Calu3 (cell line): Measurements from ENCODE around the gene SBF2. TPM values are rescaled to one million over a fixed set of nuclear protein-coding genes. Genes with fewer than 3 reads are reported as not detected.

Experiments
- BruUV-seq: library from RNA; stranded (reverse); fragments of 400-500 nt; replicated peaks from 2 replicates; lab custom pipeline; 2021; lab: Mats Ljungman, UMichigan
- CTCF ChIA-PET: fragments of 300-600 bp; sonication (Branson Sonifier 250); formaldehyde crosslinking; loops from one replicate; lab custom pipeline; 2022; ENCODE audit warnings: antibody characterized with exemption; lab: Charles Lee
- DNase-seq: peaks from one replicate; pipeline ENCODE4 v3.0.0; 2022
- H3K27ac Mint-ChIP-seq: one replicate; pipeline ENCODE4 v1.8.0; 2022; ENCODE audit warnings: mixed read lengths; ENCODE audit not compliant: unreplicated experiment
- H3K27me3 Mint-ChIP-seq: one replicate; pipeline ENCODE4 v1.8.0; 2022; ENCODE audit warnings: mixed read lengths; ENCODE audit not compliant: unreplicated experiment
- H3K36me3 Mint-ChIP-seq: one replicate; pipeline ENCODE4 v1.8.0; 2022; ENCODE audit warnings: mild to moderate bottlenecking, moderate library complexity, mixed read lengths; ENCODE audit not compliant: insufficient read depth, unreplicated experiment
- H3K4me1 Mint-ChIP-seq: one replicate; pipeline ENCODE4 v1.8.0; 2022; ENCODE audit warnings: mild to moderate bottlenecking, low read depth, mixed read lengths; ENCODE audit not compliant: unreplicated experiment
- H3K4me3 Mint-ChIP-seq: one replicate; pipeline ENCODE4 v1.8.0; 2022; ENCODE audit warnings: mild to moderate bottlenecking, low read depth, moderate library complexity, mixed read lengths; ENCODE audit not compliant: unreplicated experiment
- H3K9me3 Mint-ChIP-seq: one replicate; pipeline ENCODE4 v1.8.0; 2022; ENCODE audit warnings: low read depth, mixed read lengths; ENCODE audit not compliant: unreplicated experiment
- CTCF ChIP-seq: fragments of 200-600 bp; IDR thresholded peaks from one replicate; pipeline ENCODE4 v1.8.0; 2022; ENCODE audit warnings: antibody characterized with exemption; ENCODE audit not compliant: unreplicated experiment
- intact Hi-C: fragments of 100-400 bp; cut with micrococcal nuclease; formaldehyde crosslinking; loops from one replicate; pipeline ENCODE4 v1.10.0; 2022; ENCODE audit not compliant: unreplicated experiment
- total RNA-seq: library from RNA; stranded (reverse); gene quantifications from 2 replicates; pipeline ENCODE4 v1.2.3, GENCODE V29; 2022

The SBF2 gene
- total RNA-seq, 1 experiment from 2014 or later = 39.0 TPM

- Mint-ChIP-seq H3K27me3 (no peaks in the 10 kb centered on the region), H3K4me3 (no peak overlapping the region), H3K4me1 (no peaks in the 10 kb centered on the region), H3K27ac (no peak overlapping the region), H3K36me3 (no peaks in the 10 kb centered on the region), H3K9me3 (no peaks in the 10 kb centered on the region)
- CTCF ChIA-PET = no interaction called here
- no TSS peak for BruUV-seq
- no peak for DNase-seq
- TF ChIP-seq CTCF = no peak
- intact Hi-C loops = no loop called here
Observed at GRCh38 chr11:9953994-9954626, 339.9 kb downstream of the SBF2 start.

- H3K4me1 Mint-ChIP-seq = no peaks in the 10 kb centered on the region
- CTCF ChIA-PET = no interaction called here
Observed at GRCh38 chr11:9952511-9953196, 341.4 kb downstream of the SBF2 start.

GRCh38 chr11:9951807-9952206, 342.2 kb downstream of the SBF2 start:
- no peaks in the 10 kb centered on the region for H3K4me1 Mint-ChIP-seq
- H3K27ac Mint-ChIP-seq = no peak overlapping the region

More at GRCh38 chr11:9952511-9953196, 341.4 kb downstream of the SBF2 start:
- DNase-seq = no peak
- no peaks in the 10 kb centered on the region for H3K36me3 Mint-ChIP-seq
- H3K27ac Mint-ChIP-seq = no peak overlapping the region
- no peak for TF ChIP-seq CTCF
- intact Hi-C loops = no loop called here
- H3K9me3 Mint-ChIP-seq = no peaks in the 10 kb centered on the region
- H3K4me3 Mint-ChIP-seq = no peak overlapping the region
- H3K27me3 Mint-ChIP-seq = no peaks in the 10 kb centered on the region
- no TSS peak for BruUV-seq

GRCh38 chr11:9950462-9950861, 343.6 kb downstream of the SBF2 start:
- CTCF ChIA-PET = interaction anchor here (0.7 to 0.9 kb wide), 2 partner anchors 17 to 1040 kb away, joined by 3 read pairs; no protein-coding TSS in a partner anchor

More at GRCh38 chr11:9951807-9952206, 342.2 kb downstream of the SBF2 start:
- Mint-ChIP-seq H3K36me3 (no peaks in the 10 kb centered on the region), H3K9me3 (no peaks in the 10 kb centered on the region), H3K4me3 (no peak overlapping the region), H3K27me3 (no peaks in the 10 kb centered on the region)
- TF ChIP-seq CTCF = no peak
- CTCF ChIA-PET = interaction anchor here (0.8 kb wide), 1 partner anchor 16 kb away, joined by 3 read pairs; no protein-coding TSS in a partner anchor
- no TSS peak for BruUV-seq
- intact Hi-C loops = no loop called here
- no peak for DNase-seq

More at GRCh38 chr11:9950462-9950861, 343.6 kb downstream of the SBF2 start:
- Mint-ChIP-seq H3K4me1 (no peaks in the 10 kb centered on the region), H3K9me3 (no peaks in the 10 kb centered on the region), H3K27ac (no peak overlapping the region), H3K36me3 (no peaks in the 10 kb centered on the region), H3K27me3 (no peaks in the 10 kb centered on the region), H3K4me3 (no peak overlapping the region)
- BruUV-seq = no TSS peak
- no peak for DNase-seq
- intact Hi-C loops = no loop called here
- TF ChIP-seq CTCF = no peak
